Kidney epithelial cell (primary cell): ENCODE results near the gene SLC5A4. TPM values are rescaled to one million over a fixed set of nuclear protein-coding genes. Genes with fewer than 3 reads are reported as not detected.

ENCODE experiments used
- DNase-seq: peaks from one replicate; pipeline ENCODE4 v3.0.0-alpha.2; 2010; ENCODE audit warnings: low read depth
- H3K27me3 ChIP-seq: 2 replicates; pipeline ENCODE4 v1.6.0; 2011; ENCODE audit warnings: low read length; ENCODE audit not compliant: control insufficient read depth, insufficient read depth
- H3K36me3 ChIP-seq: 2 replicates; pipeline ENCODE4 v1.5.1; 2011; ENCODE audit warnings: low read length; ENCODE audit not compliant: control insufficient read depth, insufficient read depth
- H3K4me3 ChIP-seq: 2 replicates; pipeline ENCODE4 v1.5.1; 2011; ENCODE audit warnings: low read depth, mild to moderate bottlenecking, control low read depth, low read length
- total RNA-seq: library from RNA; depleted of rRNA; stranded (reverse); fragments of >200 nt; gene quantifications from 2 replicates; pipeline ENCODE4 v1.2.3, GENCODE V29; 2015
- TF ChIP-seq, protein P1 (sequence below): IDR thresholded peaks from 2 replicates; pipeline ENCODE4 v1.5.1; 2011; ENCODE audit warnings: mild to moderate bottlenecking, moderate library complexity, low read length, control low read depth, inconsistent platforms; ENCODE audit not compliant: insufficient read depth, poor library complexity, severe bottlenecking

The SLC5A4 gene
- total RNA-seq, 1 donor from 2014 or later: 0.79 TPM

DNA sequence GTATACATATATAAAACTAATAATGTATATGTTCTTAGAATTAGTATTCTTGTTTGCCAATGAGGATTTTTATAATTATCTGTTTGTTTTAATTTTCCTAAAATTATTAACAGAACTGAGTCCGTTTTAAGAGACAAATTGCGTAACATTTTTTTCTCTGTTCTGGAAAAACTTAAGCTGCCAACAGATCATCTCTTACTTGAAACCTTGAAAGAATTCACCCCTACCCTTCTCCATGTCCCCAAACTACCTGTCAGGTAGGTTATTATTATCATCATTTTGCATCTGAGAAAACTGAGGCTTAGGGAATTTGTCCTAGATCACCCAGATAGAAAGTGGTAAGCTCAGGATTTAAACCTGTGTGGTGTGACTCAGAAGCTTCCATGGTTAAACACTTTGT is 14.7 kb downstream of the SLC5A4 start:
- no peaks in the 10 kb centered on the region for H3K27me3 ChIP-seq
- H3K36me3 ChIP-seq: no peaks in the 10 kb centered on the region
- TF ChIP-seq, protein P1, sequence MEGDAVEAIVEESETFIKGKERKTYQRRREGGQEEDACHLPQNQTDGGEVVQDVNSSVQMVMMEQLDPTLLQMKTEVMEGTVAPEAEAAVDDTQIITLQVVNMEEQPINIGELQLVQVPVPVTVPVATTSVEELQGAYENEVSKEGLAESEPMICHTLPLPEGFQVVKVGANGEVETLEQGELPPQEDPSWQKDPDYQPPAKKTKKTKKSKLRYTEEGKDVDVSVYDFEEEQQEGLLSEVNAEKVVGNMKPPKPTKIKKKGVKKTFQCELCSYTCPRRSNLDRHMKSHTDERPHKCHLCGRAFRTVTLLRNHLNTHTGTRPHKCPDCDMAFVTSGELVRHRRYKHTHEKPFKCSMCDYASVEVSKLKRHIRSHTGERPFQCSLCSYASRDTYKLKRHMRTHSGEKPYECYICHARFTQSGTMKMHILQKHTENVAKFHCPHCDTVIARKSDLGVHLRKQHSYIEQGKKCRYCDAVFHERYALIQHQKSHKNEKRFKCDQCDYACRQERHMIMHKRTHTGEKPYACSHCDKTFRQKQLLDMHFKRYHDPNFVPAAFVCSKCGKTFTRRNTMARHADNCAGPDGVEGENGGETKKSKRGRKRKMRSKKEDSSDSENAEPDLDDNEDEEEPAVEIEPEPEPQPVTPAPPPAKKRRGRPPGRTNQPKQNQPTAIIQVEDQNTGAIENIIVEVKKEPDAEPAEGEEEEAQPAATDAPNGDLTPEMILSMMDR: no peak
- no peak overlapping the region for H3K4me3 ChIP-seq
- DNase-seq: no peak

DNA sequence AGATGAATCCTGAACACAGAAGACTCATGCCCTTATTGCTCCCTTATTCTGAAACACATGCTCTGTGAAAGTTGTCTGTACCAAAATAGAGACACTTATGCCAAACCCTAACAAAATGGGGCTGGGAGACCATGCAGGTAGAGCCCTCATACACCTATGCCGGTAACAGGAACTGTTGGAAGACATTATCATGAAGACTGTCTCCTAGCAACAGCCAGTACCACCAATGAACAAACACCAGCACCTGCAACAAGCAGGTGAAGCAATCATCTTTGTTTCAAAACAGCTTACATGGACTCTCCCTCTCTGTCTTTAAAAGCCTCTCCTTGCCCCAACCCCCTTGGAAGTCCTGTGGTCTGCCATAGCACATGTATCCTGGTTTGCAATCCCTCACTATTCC is 17.2 kb downstream of the SLC5A4 start:
- TF ChIP-seq, protein P1: no peak
- DNase-seq: no peak
- no peaks in the 10 kb centered on the region for H3K36me3 ChIP-seq
- H3K27me3 ChIP-seq: no peaks in the 10 kb centered on the region
- H3K4me3 ChIP-seq: no peak overlapping the region

DNA sequence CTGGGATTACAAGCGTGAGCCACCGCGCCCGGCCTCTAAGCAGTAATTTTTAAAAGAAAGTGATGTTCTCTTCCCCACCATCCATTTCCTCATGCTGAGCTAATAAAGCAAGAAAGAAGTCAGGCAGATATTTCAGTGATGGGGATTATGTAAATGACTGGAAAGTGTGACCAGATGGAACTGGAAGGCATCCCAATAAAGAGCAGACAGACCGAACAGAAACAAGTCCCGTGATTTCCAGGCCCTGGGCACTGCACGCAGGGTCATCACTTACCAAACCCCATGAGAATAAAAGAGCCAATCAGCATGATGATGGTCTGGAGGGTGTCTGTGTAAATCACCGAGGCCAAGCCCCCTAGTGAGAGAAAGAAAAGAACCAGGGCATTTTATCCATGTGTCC is 18.2 kb downstream of the SLC5A4 start:
- Histone ChIP-seq H3K27me3 (no peaks in the 10 kb centered on the region), H3K4me3 (no peak overlapping the region), H3K36me3 (no peaks in the 10 kb centered on the region)
- TF ChIP-seq, protein P1: no peak
- DNase-seq: no peak

DNA sequence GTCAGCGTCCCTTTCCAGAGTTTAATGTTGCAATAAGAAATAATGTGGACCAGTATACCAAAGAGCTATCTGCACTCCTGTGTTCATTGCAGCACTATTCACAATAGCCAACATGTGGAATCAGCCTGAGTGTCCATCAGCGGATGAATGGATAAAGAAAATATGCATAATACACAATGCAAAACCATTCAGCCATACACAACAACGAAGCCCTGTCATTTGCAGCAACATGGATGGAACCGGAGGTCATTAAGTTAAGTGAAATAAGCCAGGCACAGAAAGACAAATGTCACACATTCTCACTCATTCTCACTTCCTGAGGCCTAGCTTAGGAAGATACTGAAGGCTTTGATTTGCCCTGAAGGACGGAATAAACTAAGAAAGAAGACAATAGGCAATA is 22.1 kb downstream of the SLC5A4 start:
- Histone ChIP-seq H3K4me3 (no peak overlapping the region), H3K27me3 (no peaks in the 10 kb centered on the region), H3K36me3 (no peaks in the 10 kb centered on the region)
- DNase-seq: no peak
- TF ChIP-seq, protein P1: no peak

DNA sequence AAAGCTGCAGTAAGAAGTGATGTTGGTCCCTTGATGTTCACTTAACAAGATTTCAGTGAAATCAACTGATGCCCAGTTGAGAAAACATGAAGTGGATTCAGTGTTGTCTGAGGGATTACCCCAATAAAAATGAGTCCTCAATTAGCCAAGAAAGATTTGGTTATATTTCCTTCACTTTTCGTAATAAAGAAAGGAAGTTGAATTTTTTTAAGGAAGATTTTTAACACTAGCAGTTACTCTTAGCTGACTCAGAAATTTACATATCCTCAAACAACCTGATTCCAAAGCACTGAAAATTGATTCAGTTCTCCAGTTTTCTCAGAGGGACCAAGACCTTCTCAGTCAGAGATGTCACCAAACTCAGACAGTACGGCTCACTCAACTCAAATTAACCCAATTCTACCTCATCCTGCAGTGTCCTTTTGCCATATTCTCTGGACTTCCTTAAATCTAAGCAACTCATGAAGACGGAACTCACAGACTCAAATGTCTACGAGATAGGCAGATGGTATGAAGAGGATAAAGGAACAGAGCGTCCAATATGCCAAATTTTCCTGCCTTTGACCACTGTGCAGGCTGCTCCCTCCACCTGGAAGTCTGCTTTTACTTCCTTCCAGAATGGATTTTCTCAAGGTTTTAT is 22.8 kb downstream of the SLC5A4 start:
- no peaks in the 10 kb centered on the region for H3K27me3 ChIP-seq
- no peaks in the 10 kb centered on the region for H3K36me3 ChIP-seq
- DNase-seq: no peak

More for the DNA sequence above, 22.8 kb downstream of the SLC5A4 start:
- no peak overlapping the region for H3K4me3 ChIP-seq
- TF ChIP-seq, protein P1: no peak
